Sigmoid colon (tissue), 7 donors: ENCODE data around the gene RAMP1. TPM values are rescaled to one million over a fixed set of nuclear protein-coding genes. Genes with fewer than 3 reads are reported as not detected.

Experiments
- DNase-seq: peaks from one replicate; pipeline ENCODE4 v3.0.0-alpha.2; 2019
- H3K27ac ChIP-seq, 4 donors: fragments of 200-600 bp; sonication (generic); one replicate each; pipeline ENCODE4 v1.5.1; 2016 to 2019; ENCODE audit warnings: mild to moderate bottlenecking in 1 of 4
- H3K27me3 ChIP-seq, 3 donors: fragments of 200-600 bp; sonication (generic); one replicate each; pipeline ENCODE4 v1.5.1; 2019; ENCODE audit warnings: mild to moderate bottlenecking in 1 of 3
- H3K36me3 ChIP-seq, 4 donors: fragments of 200-600 bp; sonication (generic); one replicate each; pipeline ENCODE4 v1.5.1; 2016 to 2019
- H3K4me1 ChIP-seq, 4 donors: fragments of 200-600 bp; sonication (generic); one replicate each; pipeline ENCODE4 v1.5.1; 2017 to 2019
- H3K4me3 ChIP-seq, 4 donors: fragments of 200-600 bp; sonication (generic); one replicate each; pipeline ENCODE4 v1.5.1; 2017 to 2019; ENCODE audit warnings: mild to moderate bottlenecking in 2 of 4, moderate library complexity in 1 of 4
- H3K9me3 ChIP-seq, 4 donors: fragments of 200-600 bp in 3 of 4; sonication (generic) in 3 of 4; one replicate each; pipeline versions ENCODE4 v1.5.1 to v1.6.1; 2013 to 2019
- EP300 ChIP-seq, 4 donors: sonication (generic); formaldehyde crosslinking; IDR thresholded peaks; one replicate each; pipeline ENCODE4 v1.6.1; 2017; ENCODE audit warnings: antibody characterized with exemption in 4 of 4
- POLR2A ChIP-seq, 2 donors: fragments of 450-650 bp; IDR thresholded peaks; one replicate each; pipeline ENCODE4 v1.6.1; 2016; ENCODE audit warnings: antibody characterized with exemption in 2 of 2, mild to moderate bottlenecking in 2 of 2, moderate library complexity in 2 of 2
- POLR2AphosphoS5 ChIP-seq, 4 donors: sonication (generic); formaldehyde crosslinking; IDR thresholded peaks; one replicate each; pipeline ENCODE4 v1.6.1; 2017; ENCODE audit warnings: antibody characterized with exemption in 4 of 4
- WGBS, 2 donors: extraction: QIAGEN DNeasy Blood & Tissue Kit; methylation state at CpG; one replicate each; pipeline ENCODE4 v1.1.7; 2013; 5-methylcytosine and 5-hydroxymethylcytosine counted together
- intact Hi-C: fragments of 100-400 bp; cut with DNase I; formaldehyde crosslinking; loops from one replicate; pipeline ENCODE4 v1.15.1; 2023
- polyA plus RNA-seq, 3 donors: library from polyadenylated mRNA; stranded (reverse); fragments of 200-250 nt; gene quantifications; one replicate each; pipeline ENCODE4 v1.2.3, GENCODE V29; 2013
- total RNA-seq, 4 donors: library from RNA; depleted of rRNA; stranded (reverse); fragments of >200 nt; gene quantifications; one replicate each; pipeline ENCODE4 v1.1.0, GENCODE V29; 2016
- TF ChIP-seq, protein P1 (sequence below), 4 experiments: fragments of 450-650 bp in 3 of 4; fragments of 200-600 bp in 1 of 4; IDR thresholded peaks; one replicate each; pipeline ENCODE4 v1.5.1; 2016 to 2019; ENCODE audit warnings: antibody characterized with exemption in 4 of 4, mild to moderate bottlenecking in 3 of 4, moderate library complexity in 2 of 4
- donor health status: healthy with polysubstance abuse.
- donor health status: Bipolar disorder and iron deficiency.
- donor health status: healthy.

The RAMP1 gene
- total and polyA plus RNA-seq, 7 donors = 13.2 to 788 (median 372) TPM; not detected in 1

DNA sequence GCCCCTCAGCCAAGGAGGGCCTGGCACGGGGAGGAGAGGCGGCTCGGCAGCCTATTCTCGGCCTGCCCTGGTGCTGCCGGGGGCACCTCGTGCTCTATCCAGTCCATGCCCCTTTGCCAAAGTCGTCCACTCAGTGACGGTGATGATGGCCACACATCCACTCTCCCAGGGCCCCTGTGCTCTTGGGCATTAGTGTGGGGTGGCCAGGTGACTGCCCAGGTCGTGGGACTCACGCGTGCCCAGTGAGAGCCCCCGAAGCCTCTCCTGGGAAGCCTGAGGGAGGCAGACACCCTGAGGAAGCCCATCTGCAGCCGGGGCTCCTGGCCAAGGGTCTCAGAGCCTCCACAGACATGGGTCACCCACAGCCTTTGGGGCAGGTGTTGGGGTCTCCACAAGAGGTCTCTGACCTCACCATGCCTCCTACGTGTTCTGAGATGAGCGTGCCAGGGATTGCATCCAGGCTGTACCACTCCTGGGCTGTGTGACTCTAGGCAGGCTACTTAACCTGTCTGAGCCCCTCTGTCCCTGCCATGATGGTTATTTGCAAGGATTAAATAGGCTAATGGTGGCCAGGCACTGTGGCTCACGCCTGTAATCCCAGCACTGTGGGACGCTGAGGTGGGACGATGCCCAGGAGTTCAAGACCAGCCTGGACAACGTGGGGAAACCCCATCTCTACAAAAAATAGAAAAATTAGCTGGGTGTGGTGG lies 12.9 kb downstream of the RAMP1 start:
- TF ChIP-seq, protein P1, sequence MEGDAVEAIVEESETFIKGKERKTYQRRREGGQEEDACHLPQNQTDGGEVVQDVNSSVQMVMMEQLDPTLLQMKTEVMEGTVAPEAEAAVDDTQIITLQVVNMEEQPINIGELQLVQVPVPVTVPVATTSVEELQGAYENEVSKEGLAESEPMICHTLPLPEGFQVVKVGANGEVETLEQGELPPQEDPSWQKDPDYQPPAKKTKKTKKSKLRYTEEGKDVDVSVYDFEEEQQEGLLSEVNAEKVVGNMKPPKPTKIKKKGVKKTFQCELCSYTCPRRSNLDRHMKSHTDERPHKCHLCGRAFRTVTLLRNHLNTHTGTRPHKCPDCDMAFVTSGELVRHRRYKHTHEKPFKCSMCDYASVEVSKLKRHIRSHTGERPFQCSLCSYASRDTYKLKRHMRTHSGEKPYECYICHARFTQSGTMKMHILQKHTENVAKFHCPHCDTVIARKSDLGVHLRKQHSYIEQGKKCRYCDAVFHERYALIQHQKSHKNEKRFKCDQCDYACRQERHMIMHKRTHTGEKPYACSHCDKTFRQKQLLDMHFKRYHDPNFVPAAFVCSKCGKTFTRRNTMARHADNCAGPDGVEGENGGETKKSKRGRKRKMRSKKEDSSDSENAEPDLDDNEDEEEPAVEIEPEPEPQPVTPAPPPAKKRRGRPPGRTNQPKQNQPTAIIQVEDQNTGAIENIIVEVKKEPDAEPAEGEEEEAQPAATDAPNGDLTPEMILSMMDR (IDR thresholded peaks at IDR 0.05) = no peak
- no peak for TF ChIP-seq POLR2A (IDR thresholded peaks at IDR 0.05)
- TF ChIP-seq POLR2AphosphoS5 (IDR thresholded peaks at IDR 0.05) = no peak
- TF ChIP-seq EP300 (IDR thresholded peaks at IDR 0.05) = no peak
- H3K27ac ChIP-seq = peak overlapping the region; percentile 91 to 97 (median 96)
- WGBS, 2 donors = 91 to 93% methylated on average over 19 of the region's 19 CpGs

DNA sequence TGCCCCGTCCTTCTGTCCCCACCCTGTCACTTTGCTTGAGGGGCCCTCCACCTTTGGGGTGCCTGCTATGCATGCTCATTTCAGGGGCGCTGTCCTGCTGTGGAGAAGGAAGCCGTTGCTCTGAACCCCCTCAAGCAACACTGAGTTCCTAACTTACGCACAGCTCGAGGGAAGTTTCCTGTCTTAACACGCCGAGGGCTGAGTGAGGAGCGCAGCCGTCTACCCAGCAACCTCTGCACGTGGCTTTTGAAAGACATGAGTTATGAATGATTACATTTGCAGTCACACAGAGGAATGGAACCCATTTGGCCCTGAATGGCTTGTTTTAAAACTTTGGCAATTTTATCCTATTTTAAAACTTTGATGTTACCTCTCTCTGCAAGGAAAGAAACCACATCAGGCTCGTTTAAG lies 14.0 kb downstream of the RAMP1 start:
- intact Hi-C loops = no loop called here
- Histone ChIP-seq H3K27me3 (no peaks in the 10 kb centered on the region), H3K4me3 (peak overlapping the region in 1 of 4 donors; percentile 19), H3K36me3 (peaks cover 0 to 12% (median 3%) of the 10 kb centered on the region in 4 donors), H3K4me1 (peaks cover 0 to 100% (median 99%) of the 10 kb centered on the region in 4 donors), H3K27ac (peak overlapping the region; percentile 91 to 97 (median 96)), H3K9me3 (no peaks in the 10 kb centered on the region)
- TF ChIP-seq POLR2A (IDR thresholded peaks at IDR 0.05) (no peak), POLR2AphosphoS5 (IDR thresholded peaks at IDR 0.05) (peak; percentile 62 to 80 (median 78)), EP300 (IDR thresholded peaks at IDR 0.05) (peak in 2 of 4 donors; percentile 26 to 82)
- TF ChIP-seq, protein P1 (IDR thresholded peaks at IDR 0.05) = no peak
- WGBS, 2 donors = 39 to 76% methylated on average over 11 of the region's 11 CpGs
- DNase-seq = peak; percentile 87

More for the DNA sequence above, 12.9 kb downstream of the RAMP1 start:
- Histone ChIP-seq H3K9me3 (no peaks in the 10 kb centered on the region), H3K4me3 (no peak overlapping the region), H3K27me3 (no peaks in the 10 kb centered on the region), H3K36me3 (peaks cover 0 to 4% (median under 1%) of the 10 kb centered on the region in 4 donors), H3K4me1 (peaks cover 0 to 100% (median 99%) of the 10 kb centered on the region in 4 donors)
- DNase-seq = peak; percentile 63
- intact Hi-C loops = no loop called here

DNA sequence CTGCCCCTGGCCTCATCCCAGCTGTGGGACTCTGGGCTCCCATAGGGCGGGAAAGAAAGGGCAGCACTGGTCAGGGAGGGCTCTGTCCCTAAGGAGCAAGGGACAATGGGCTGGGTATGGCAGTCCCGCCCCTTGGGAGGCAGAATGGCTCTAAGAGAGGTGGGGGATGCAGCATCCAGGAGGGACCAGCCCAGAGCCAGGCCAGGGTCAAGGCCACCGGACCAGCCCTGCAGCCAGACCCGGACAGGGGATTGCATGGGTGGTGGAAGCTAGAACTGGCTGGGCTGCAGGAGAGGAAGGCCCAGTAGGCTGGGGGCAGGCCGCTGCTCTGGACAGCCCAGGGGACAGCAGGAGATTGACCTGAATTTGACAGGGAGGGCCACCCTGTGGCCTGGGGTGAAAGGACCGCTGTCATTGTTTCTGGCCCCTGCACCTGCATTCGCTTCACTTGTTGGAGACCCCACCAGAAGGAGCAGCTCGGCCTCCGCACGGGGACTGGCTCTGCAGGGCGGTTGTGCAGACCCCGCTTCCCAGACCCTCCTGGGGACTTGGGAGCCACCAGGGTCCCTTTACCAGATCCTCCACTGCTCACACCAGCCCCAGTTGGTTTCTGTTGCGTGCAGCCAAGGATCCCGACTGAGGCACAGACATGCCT lies 14.6 kb downstream of the RAMP1 start:
- peak overlapping the region in 2 of 4 donors; percentile 2 to 19 for H3K4me3 ChIP-seq
- H3K9me3 ChIP-seq = no peaks in the 10 kb centered on the region
- peaks cover 0 to 15% (median 3%) of the 10 kb centered on the region in 4 donors for H3K36me3 ChIP-seq
- H3K27ac ChIP-seq = peak overlapping the region; percentile 91 to 97 (median 96)
- intact Hi-C loops = no loop called here
- H3K27me3 ChIP-seq = no peaks in the 10 kb centered on the region
- peaks cover 0 to 100% (median 100%) of the 10 kb centered on the region in 4 donors for H3K4me1 ChIP-seq
- DNase-seq = peak; percentile 73
- WGBS, 2 donors = 86 to 93% methylated on average over 14 of the region's 14 CpGs
- TF ChIP-seq POLR2A (IDR thresholded peaks at IDR 0.05) (no peak), EP300 (IDR thresholded peaks at IDR 0.05) (no peak), POLR2AphosphoS5 (IDR thresholded peaks at IDR 0.05) (no peak)
- TF ChIP-seq, protein P1 (IDR thresholded peaks at IDR 0.05) = no peak

DNA sequence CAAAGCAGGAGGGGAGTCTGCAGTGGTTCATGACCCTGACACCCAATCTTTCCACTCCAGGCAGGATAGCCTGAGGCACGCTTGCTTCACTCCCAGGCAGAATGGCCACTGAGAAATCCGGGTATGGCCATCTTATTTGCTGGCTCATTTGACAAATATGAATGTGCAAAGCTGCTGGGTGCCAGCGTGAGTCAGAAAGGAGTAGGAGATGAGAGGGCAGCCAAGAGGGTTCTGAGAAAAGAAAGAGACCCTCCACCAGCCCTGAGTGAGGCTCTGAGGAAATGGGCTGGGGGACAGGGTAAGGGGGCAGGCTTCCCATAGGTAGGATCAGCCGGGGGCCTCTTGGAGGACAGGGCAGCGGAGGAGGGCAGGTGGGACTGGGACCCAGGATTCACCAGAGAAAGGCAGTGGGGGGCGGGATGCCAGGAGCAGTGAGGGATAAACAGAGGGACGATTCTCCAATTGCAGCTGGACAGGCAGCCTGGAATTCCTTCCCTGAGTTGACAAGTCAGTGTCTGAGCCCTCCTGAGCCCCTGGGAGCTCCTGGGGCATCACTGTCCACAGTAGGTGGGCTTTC lies 15.2 kb downstream of the RAMP1 start:
- WGBS, 2 donors = 85 to 90% methylated on average over 7 of the region's 7 CpGs
- TF ChIP-seq EP300 (IDR thresholded peaks at IDR 0.05) (no peak), POLR2AphosphoS5 (IDR thresholded peaks at IDR 0.05) (peak; percentile 30 to 45 (median 35))
- H3K4me3 ChIP-seq = peak overlapping the region in 1 of 4 donors; percentile 7
- peaks cover 0 to 100% (median 96%) of the 10 kb centered on the region in 4 donors for H3K4me1 ChIP-seq
- H3K9me3 ChIP-seq = no peaks in the 10 kb centered on the region
- DNase-seq = peak; percentile 82
- no peaks in the 10 kb centered on the region for H3K27me3 ChIP-seq
- peaks cover 0 to 15% (median 3%) of the 10 kb centered on the region in 4 donors for H3K36me3 ChIP-seq
- intact Hi-C loops = no loop called here
- peak overlapping the region; percentile 91 to 97 (median 96) for H3K27ac ChIP-seq
